HepG2 (cell line): ENCODE data around the gene NDUFAF8. TPM values are rescaled to one million over a fixed set of nuclear protein-coding genes. Genes with fewer than 3 reads are reported as not detected.

ENCODE experiments used
- KLF9 ChIP-seq: IDR thresholded peaks from 2 replicates; pipeline ENCODE4 v1.6.1; 2016; ENCODE audit warnings: low read depth
- RERE ChIP-seq: IDR thresholded peaks from 2 replicates; pipeline ENCODE4 v1.6.1; 2016; ENCODE audit warnings: low read depth, missing genetic modification reagents, missing compliant biosample characterization
- SP5 ChIP-seq: IDR thresholded peaks from 2 replicates; pipeline ENCODE4 v1.6.1; 2016; ENCODE audit warnings: low read depth, borderline replicate concordance
- ZNF513 ChIP-seq: sonication (generic); formaldehyde crosslinking; conservative IDR thresholded peaks from 2 replicates; pipeline ENCODE4 v1.5.0; 2020; ENCODE audit warnings: missing genetic modification reagents
- ZNF841 ChIP-seq: sonication (generic); formaldehyde crosslinking; IDR thresholded peaks from 2 replicates; pipeline ENCODE4 v1.8.1; 2023; ENCODE audit warnings: missing genetic modification reagents, borderline replicate concordance
- polyA plus RNA-seq, 8 experiments: library from polyadenylated mRNA; depleted of rRNA in 3 of 8; stranded (reverse) in 7 of 8; unstranded in 1 of 8; fragments of >200 nt; fragmentation: Illumina TruSeq in 4 of 8; extraction: Trizol in 4 of 8; gene quantifications; 2 replicates each; pipeline versions ENCODE4 v1.2.1 to v1.2.3, GENCODE V29; 2011 to 2016; ENCODE audit warnings: low read depth in 4 of 8, missing spikeins in 1 of 8, mixed read lengths in 1 of 8; ENCODE audit not compliant: insufficient read depth in 1 of 8
- total RNA-seq, 5 experiments: library from RNA; depleted of rRNA; stranded (reverse); fragments of >200 nt; fragmentation: Illumina TruSeq; extraction: Trizol; gene quantifications; 2 replicates each; pipeline ENCODE4 v1.2.3, GENCODE V29; 2016; ENCODE audit warnings: low read depth in 1 of 5
- TF ChIP-seq, protein P1 (sequence below): sonication (generic); formaldehyde crosslinking; IDR thresholded peaks from 2 replicates; pipeline ENCODE4 v1.4.0; 2020; ENCODE audit warnings: mild to moderate bottlenecking, missing genetic modification reagents
- TF ChIP-seq, protein P2 (sequence below): sonication (generic); formaldehyde crosslinking; conservative IDR thresholded peaks from 2 replicates; pipeline ENCODE4 v1.4.0; 2020; ENCODE audit warnings: missing genetic modification reagents
- TF ChIP-seq, protein P3 (sequence below): sonication (generic); formaldehyde crosslinking; IDR thresholded peaks from 2 replicates; pipeline ENCODE4 v1.5.0; 2020; ENCODE audit warnings: mild to moderate bottlenecking, missing genetic modification reagents, borderline replicate concordance
- TF ChIP-seq, protein P4 (sequence below): IDR thresholded peaks from 2 replicates; pipeline ENCODE4 v1.6.1; 2016; ENCODE audit warnings: missing genetic modification reagents, missing compliant biosample characterization

NDUFAF8 gene
- total and polyA plus RNA-seq, 2 of the 13 experiments (the other 11 are each of a cell fraction or from before 2014, with no cell fraction given), result 75.6 to 233 TPM

GRCh38 chr17:81222906-81223761, 16.0 kb upstream of the NDUFAF8 start, which contains the start of gene CEP131 (continued):
- TF ChIP-seq, protein P1, sequence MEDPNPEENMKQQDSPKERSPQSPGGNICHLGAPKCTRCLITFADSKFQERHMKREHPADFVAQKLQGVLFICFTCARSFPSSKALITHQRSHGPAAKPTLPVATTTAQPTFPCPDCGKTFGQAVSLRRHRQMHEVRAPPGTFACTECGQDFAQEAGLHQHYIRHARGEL (CRISPR knock-in tag), result peak; percentile 50; the same call in 1 of the 2 replicates
- TF ChIP-seq ZNF841 (CRISPR knock-in tag) (no peak), KLF9 (no peak), ZNF513 (CRISPR knock-in tag) (no peak), RERE (CRISPR knock-in tag) (0 out of 2 replicates have a peak, but pooled peaks have one; percentile 16), SP5 (CRISPR knock-in tag) (peak; percentile 87)
- TF ChIP-seq, protein P2, sequence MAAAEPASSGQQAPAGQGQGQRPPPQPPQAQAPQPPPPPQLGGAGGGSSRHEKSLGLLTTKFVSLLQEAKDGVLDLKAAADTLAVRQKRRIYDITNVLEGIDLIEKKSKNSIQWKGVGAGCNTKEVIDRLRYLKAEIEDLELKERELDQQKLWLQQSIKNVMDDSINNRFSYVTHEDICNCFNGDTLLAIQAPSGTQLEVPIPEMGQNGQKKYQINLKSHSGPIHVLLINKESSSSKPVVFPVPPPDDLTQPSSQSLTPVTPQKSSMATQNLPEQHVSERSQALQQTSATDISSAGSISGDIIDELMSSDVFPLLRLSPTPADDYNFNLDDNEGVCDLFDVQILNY (CRISPR knock-in tag), result peak; percentile 96
- TF ChIP-seq, protein P3, sequence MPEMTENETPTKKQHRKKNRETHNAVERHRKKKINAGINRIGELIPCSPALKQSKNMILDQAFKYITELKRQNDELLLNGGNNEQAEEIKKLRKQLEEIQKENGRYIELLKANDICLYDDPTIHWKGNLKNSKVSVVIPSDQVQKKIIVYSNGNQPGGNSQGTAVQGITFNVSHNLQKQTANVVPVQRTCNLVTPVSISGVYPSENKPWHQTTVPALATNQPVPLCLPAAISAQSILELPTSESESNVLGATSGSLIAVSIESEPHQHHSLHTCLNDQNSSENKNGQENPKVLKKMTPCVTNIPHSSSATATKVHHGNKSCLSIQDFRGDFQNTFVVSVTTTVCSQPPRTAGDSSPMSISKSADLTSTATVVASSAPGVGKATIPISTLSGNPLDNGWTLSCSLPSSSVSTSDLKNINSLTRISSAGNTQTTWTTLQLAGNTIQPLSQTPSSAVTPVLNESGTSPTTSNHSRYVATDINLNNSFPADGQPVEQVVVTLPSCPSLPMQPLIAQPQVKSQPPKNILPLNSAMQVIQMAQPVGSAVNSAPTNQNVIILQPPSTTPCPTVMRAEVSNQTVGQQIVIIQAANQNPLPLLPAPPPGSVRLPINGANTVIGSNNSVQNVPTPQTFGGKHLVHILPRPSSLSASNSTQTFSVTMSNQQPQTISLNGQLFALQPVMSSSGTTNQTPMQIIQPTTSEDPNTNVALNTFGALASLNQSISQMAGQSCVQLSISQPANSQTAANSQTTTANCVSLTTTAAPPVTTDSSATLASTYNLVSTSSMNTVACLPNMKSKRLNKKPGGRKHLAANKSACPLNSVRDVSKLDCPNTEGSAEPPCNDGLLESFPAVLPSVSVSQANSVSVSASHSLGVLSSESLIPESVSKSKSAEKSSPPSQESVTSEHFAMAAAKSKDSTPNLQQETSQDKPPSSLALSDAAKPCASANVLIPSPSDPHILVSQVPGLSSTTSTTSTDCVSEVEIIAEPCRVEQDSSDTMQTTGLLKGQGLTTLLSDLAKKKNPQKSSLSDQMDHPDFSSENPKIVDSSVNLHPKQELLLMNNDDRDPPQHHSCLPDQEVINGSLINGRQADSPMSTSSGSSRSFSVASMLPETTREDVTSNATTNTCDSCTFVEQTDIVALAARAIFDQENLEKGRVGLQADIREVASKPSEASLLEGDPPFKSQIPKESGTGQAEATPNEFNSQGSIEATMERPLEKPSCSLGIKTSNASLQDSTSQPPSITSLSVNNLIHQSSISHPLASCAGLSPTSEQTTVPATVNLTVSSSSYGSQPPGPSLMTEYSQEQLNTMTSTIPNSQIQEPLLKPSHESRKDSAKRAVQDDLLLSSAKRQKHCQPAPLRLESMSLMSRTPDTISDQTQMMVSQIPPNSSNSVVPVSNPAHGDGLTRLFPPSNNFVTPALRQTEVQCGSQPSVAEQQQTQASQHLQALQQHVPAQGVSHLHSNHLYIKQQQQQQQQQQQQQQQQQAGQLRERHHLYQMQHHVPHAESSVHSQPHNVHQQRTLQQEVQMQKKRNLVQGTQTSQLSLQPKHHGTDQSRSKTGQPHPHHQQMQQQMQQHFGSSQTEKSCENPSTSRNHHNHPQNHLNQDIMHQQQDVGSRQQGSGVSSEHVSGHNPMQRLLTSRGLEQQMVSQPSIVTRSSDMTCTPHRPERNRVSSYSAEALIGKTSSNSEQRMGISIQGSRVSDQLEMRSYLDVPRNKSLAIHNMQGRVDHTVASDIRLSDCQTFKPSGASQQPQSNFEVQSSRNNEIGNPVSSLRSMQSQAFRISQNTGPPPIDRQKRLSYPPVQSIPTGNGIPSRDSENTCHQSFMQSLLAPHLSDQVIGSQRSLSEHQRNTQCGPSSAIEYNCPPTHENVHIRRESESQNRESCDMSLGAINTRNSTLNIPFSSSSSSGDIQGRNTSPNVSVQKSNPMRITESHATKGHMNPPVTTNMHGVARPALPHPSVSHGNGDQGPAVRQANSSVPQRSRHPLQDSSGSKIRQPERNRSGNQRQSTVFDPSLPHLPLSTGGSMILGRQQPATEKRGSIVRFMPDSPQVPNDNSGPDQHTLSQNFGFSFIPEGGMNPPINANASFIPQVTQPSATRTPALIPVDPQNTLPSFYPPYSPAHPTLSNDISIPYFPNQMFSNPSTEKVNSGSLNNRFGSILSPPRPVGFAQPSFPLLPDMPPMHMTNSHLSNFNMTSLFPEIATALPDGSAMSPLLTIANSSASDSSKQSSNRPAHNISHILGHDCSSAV, result no peak
- TF ChIP-seq, protein P4, sequence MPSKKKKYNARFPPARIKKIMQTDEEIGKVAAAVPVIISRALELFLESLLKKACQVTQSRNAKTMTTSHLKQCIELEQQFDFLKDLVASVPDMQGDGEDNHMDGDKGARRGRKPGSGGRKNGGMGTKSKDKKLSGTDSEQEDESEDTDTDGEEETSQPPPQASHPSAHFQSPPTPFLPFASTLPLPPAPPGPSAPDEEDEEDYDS, result peak; percentile 19; the same call in 1 of the 2 replicates
